Activated CD4-positive, alpha-beta T cell treated with anti-CD3 and anti-CD28 coated beads for 4 hours (primary cell): ENCODE results near the gene FAM20A.

Experiments
- DNase-seq, 2 donors: peaks; one replicate each; pipeline ENCODE4 v3.0.0-alpha.2; 2020

Gene FAM20A

DNA sequence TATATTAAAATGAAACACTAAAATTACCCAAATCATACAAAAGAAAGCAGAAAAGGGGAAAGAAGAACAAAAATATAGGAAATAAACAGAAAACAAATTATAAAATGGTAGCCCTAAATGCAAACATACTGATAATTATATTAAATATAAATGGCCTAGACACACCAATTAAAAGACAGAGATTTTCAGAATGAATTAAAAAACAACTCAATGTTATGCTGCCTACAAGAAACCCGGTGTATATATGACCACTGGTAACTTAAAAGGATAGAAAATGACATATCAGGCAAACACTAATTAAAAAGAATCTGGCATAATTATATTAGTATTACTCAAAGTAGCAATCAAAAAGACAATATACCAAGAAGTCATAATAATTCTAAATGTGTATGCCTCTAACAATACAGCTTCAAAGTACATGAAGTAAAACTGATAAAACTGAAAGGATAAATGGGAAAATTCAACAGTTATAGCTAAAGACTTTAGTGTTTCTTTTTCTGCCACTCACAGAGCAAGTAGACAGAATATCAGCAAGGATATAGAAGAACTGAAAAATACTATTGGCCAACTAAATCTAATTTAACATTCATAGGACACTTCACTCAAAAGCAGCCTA, 7.5 kb upstream of the FAM20A start:
- DNase-seq, result no peak

DNA sequence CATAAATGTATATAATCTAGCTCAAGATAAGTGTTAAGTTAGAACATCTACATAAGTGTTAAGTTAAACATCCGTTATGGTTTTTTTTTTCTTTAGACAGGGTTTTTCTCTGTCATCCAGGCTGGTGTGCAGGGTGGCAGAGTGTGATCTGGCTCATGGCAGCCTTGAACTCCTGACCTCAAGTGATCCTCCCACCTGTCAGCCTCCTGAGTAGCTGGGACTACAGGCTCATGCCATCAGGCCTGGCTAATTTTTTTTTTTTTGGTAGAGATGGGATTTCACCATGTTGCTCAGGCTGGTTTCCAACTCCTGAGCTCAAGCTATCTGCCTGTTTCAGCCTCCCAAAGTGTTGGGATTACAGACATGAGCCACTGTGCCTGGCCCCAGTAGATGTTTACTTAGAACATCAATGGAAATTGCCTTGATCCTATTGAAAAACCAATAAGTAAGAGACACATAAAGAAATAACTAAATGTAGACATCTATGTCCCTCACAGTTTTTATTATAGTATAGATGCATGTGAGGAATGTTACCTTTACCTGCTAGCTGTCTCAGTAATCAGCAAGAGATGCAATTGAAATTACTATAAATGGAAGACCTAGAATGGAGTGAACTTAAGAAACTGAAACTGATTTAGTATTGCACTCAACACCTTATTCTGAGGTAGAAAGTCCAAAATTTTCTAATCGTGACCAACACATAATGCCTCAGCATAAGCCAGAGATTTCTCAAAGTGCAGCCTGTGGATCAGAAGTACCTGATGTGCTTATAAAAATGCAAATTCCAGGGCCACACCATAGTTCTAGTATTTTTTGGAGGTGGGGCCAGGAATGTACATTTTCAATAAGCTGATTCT, 5.5 kb upstream of the FAM20A start:
- no peak for DNase-seq

DNA sequence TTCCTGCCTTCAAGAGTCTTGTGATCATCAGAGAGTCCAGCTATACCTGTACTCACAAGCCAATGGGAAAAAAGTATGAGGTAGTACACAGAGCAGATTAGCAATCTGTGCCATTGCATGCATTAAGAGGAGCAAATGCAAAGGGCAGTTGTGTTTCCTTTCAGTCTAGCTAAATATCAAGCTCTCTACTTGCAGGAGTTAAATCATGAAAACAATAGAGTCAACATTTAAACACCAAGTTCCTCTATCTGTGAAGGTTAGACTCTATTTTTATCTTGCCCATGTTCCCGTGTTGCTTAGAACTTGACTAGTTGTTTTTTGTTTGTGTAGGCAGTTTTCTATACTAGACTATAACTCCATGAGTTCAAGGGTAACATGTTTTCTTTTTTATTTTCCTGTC, 4.7 kb upstream of the FAM20A start:
- no peak for DNase-seq

DNA sequence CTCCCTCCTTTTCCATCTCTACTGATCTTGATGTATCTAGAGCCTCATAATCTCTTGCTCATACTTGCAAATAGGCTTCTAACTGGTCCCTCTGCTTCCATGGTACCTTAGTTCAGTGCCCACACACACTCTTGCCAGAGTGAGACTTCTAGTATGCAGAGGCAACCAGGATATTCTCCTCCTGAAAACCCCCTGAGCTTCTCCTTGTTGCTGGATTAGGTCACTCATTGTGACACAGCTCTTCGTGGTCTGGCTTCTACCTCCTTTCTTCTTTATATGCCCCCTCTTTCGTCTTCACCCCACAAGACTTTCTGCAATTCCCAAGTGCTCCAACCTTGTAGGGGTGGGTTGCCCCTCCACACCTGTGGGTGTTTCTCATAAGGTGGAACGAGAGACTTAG, 2.5 kb upstream of the FAM20A start:
- DNase-seq, result no peak

DNA sequence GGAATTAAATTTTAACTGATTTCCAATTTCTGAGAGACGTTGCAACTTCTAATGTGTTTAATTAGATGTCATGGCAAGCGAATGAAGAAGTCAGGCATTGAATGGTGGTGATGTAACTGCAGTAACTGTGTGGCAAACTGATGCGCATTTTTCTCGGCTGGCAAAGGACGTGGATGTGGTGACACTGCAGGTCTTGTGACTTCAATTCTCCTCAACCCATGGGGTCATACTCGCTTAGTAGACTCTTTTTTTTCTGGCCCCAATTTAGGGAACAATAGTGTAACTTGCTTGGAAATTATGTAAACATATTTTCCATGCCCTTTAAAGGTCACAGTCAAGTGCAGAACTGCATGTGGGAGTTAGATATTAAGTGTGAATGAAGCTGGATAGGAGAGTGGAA, 1.9 kb upstream of the FAM20A start:
- DNase-seq, result no peak

DNA sequence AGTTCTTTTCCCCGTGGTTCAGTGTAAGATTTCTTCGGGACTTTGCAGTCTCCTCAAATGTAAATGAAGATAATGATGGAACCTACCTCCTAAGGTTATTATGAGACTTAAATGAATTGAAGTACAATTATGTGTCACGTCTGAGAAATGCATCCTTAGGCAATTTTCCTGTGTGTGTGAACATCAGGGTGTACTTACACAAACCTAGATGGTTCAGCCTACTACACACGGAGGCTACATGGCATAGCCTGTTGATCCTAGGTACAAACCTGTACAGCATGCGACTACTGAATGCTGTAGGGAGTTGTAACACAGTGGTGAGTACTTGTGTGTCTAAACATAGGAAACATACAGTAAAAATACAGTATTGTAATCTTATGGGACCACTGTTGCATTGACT, 1.1 kb upstream of the FAM20A start:
- DNase-seq, result no peak

DNA sequence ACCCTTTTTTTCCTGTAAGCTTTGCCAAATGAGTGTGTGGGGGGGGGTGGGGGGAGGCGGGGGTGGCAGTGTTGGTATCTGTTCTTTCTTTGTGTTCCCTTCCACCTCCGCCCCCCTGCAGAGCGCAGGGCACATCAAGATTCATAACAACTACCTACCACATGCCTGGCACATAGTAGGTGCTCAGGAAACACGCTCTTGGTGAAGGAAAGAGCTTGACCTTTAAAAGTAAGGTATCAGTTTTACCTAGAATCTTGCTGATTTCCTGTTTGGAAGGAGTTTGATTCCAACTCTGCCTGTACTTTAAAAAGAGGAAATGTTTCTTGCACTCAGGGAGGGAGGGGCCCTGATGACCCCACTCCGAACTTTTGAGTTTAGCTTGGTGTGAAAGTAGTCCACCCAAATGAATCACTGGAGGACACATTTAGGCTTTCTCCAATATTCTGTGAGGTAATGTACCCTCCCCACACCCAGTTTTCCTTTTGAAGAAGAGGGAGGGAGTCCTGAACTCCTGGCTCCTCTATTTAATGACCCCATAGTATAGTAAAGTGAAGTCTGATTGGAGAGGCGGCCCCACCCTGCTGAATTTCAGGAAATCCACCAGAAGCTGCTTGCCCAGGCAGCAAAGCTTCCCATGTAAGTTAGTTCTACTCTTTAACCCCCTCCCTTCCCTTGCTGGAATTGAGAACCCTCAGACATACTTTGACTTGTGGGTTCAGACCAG, 560 bp upstream of the FAM20A start:
- no peak for DNase-seq

DNA sequence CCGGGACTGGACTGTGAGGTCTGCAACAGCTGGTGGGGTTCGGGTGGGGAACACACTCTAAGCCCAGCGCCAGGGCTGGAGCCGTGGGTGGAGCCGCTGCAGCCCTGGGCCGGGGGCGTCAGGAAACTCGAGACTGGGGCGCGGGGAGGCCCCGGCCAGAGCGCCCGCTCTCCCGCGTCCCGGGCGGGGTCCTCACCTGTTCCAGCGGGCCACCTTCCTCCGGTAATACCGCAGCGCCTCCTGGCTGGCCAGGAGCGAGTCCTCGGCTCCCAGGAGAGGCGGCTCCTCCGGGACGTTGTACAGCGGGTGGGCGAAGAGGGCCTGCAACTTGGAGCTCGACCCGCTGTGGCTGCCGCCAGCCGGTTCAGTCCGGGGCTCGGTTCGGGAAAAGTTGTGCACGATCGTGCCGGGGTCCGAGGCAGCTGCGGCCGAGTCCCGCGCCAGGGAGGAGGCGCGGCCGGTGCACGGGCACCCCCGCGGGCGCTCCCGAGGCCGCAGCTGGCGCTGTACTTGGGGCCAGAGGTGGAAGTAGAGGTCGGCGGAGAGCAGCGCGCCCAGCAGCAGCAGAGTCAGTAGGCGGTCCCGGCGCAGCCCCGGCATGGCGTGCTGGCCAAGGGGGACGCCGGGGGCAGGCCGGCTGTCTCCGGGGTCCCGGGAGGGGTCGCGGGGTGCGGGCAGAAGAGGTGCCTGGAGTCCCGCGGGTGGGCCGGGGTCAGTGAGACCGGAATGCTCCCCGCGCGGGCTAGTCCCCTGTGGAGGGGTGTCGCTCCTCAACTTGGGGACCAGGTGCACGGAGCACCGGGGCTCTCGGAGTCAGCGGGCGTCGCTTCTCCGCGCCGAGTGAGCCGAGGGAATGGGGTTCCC, 868 bp downstream of the FAM20A start:
- DNase-seq, result no peak

DNA sequence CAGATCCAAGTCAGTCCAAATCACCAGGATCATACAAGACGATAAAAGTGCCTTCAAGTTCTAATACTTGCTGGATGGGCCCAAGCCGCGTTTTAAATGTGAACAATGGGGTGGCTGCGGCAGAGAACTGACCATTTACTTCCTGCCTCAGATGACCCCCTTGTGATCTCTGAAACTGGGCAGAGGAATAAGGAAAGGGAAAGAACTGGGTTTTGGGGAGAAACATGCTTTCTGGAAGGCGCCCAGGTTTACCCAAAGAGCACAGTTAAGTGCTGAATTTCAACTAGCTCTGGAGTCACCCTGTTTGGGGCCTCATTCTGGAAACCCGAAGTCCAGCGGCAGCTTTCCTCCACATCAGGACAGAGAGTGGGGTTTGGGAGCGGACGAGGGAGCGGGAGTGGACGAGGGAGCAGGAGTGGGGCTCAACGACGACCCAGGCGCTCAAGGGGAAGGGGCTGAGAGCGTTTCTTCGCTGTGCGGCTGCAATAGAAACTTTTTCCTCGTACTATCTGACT, 1.6 kb downstream of the FAM20A start:
- no peak for DNase-seq

DNA sequence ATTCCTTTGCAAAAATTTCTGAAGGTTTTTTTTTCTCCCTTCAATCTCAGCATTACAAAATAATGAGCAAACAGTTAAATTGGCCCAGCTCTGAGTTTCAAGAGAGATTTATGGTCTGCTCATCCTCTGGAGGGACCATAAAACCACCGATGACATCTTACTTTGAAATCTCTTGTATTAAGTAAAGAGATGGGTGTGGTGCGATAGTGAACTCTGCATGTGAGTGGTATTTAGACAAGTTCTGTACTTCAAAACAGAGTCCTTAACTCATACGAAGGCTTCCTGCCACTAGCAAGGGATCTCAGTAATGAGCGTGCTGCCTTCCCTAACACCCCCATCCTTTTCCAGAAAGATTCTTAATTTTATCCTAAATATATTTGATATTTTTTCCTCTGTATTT, 2.1 kb downstream of the FAM20A start:
- DNase-seq, result no peak

DNA sequence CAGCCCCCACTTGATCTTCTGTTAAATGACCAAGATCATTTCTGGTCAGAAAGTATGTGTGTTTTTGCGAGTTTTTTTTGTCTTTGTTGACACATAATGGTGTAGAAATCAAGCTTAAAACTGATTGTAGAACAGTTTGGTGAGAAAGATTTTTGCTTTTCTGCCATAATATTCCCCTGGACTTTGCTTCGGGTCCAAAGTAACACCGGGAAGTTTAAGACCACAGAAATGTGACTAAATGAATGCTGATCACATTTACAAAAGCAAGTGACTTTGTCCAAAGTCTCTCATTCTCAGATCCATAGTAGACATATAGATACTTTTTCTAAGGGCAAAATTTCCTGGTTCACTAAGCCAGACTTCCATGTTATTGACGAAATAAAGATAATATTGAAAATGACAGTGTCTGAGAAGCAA, 2.6 kb downstream of the FAM20A start:
- DNase-seq, result no peak

DNA sequence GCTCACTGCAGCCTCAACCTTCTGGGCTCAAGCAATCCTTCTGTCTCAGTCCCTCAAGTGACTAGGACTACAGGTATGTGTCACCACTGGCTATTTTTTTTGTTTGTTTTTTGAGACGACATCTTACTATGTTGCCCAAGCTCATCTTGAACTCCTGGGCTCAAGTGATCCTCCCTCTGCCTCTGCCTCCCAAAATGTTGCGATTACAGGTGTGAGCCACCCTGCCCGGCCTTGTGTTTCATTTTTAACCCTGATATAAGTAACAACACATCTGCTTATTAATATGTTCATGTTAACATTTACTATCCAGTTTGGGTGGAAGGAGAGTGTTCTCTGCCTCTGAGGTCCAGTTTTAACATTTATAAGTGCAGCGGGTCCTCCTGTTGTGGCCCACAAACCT, 3.1 kb downstream of the FAM20A start:
- DNase-seq, result no peak

DNA sequence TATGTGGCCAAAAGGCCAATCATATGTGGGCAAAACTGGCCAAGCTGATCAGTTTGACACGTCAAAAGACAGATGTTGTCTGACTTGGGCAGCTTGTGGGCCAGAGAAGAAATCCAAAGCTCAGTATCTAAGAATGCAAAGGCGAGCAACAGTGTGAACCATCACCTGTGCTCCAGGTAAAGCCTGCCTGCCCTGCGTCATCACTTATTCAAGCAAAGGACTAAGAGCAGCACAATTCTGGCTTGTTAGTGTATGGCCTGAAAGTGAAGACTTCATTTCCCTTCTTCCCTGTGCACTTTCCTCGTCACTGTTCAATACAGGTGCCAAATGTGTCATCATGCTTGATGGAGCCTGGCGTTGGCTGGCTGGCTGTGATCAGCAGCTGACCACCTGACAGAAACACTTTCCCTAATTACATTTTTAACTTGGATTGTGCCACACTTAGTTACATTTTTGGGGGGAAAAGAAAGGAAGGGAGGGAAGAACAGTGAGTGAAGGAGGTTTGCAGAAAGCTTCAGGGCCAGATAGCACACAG, 4.7 kb downstream of the FAM20A start:
- no peak for DNase-seq

DNA sequence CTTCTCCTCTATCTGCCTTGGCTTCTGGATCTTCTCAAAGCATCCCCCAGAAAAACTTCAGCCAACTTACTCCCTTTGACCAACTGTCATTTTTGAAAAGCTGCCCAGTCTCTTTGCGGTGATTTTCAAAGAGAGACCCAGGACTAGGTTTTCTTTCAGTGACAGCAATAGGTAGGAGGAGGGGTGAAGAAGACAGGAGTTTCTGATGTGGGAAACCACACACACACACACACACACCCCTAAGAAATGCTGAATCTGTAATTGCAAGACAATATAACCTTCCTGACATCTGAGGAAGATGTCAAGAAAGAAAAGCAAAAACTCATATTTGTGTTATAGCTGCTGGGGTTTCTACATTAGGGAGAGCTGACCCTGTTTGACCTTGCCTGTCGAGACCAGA, 5.2 kb downstream of the FAM20A start:
- no peak for DNase-seq

DNA sequence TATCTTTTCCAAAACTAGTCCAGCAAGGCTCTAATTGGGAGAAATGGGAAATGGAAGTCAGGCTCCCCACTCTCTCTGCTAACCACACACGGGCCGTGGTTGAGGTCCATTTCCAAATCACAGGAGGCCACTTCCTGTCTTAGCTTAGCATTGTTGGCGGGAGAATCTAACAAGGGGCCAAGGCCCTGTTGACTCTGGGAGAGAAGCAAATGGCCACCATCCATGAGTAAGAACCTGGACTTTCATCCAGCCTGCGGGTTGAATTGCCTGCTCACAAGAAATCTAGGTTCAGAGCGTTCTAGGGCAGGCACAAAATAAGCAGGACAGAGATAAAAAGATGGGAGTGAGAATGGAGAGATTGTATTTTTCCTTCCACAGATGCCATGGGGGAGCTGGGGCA, 5.7 kb downstream of the FAM20A start:
- DNase-seq, result no peak

DNA sequence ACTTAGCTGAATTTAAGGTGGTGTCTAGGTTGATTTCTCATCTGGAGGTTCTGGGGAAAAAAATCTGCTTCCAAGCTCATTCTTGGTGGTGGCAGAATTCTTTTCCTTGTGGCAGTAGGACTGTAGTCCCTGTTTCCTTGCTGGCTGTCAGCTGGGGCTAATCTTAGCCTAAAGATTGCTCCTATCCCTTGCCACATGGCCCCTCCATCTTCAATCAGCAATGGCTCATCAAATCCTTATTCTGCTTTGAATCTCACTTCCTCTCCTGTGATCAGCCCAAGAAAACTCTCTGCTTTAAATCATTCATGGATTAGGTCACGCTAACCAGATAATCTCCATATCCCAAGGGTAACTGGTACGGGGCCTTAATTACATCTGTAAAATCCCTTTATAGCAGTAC, 6.6 kb downstream of the FAM20A start:
- no peak for DNase-seq

DNA sequence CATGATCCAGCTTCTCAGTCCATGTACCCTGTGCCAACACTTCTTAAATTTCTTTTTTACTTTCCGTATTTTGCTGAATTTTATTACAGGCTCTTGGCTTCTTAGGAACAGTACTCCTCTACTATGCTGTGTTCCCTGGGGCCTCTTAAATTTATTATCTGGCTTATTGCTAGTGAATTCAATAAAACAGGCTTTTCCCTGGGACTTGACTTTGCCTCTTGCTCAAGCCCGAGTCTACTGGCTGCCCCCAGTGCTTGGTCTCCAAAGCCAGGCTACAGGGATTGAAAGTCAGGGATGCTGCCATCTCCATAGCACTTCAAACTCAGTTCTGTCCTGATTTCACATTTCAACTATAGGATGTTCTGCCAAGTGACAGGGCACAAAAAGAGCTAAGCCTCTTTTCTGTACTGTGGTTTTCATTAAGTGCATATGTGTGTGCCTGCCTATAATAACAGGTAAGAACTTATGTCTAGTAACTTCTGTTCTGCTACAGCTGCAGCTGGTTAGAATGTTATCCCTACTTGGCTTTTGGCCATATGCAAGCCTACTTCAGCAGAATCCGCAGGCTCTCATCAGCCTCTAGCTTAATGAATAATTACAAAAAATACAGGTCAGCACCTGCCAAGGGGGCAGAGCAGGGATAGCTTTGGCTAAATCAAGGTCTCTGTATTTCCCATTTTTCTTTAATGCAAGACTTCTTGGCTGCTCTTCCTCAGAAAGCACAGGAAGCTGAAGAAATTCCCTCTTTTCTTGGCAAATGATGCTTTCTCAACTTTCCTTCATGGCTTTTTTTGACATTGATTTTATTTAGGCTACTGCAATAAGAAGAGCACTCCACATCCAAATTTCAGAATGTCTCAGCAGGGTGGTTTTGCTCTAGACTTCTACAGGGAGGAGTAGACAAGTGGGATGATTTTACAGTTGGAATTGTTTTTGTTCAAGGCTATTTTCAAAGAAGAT, 8.2 kb downstream of the FAM20A start:
- no peak for DNase-seq

DNA sequence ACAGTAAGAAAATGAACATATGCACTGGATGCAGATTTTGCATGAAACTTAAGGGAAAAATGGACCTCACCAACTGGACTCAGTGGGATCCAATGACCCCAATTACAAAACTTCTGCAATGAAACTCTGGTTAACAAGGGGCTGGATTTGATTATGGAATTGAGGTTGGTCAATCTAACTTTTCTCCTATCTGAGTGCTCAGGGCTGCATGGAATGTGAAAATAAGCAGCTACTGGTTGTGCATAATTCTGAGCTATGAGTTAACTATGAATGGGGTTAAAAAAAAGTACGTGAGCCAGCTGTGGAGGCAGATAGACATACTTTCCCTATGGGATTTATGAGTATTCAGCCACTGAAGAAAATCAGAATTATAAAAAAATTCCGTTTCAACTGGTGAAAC, 9.2 kb downstream of the FAM20A start:
- DNase-seq, result no peak

DNA sequence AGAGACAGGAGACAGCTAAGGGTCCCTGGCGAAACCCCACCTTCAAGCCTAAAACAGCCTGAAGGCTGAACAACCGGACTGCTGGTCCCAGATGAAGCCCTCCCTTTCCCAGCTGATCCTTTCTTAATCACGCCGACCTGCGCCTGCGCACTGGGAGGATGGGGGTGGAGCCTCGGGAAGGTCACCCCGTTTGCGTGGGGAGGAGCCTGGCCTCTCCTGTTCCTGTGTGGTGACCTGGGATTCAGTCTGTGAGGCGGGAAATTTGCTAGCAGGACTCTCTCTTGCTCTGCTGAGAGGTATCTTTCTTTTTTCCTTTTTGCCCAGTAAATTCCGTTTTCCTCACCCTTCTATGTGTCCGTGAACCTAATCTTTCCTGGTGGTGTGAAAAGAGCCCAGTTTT, 9.6 kb downstream of the FAM20A start:
- no peak for DNase-seq

DNA sequence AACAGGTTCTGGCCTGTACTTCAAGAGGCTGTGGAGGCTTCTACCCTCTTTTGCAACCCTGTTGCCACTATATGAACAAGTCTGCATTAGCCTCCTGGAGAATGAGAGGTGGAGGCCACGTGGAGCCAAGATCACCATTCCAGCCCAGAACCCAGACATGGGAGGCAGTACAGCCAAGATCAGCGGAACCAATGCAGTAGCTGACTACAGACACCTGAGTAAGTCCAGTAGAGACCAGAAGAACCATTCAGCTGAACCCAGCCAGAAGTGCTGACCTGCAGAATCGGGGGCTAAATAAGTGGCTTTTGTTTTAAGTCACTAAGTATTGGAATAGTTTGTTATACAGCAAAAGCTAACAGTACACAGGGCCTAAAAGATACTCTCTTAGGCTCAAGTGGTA, 12.1 kb downstream of the FAM20A start:
- DNase-seq, result no peak

DNA sequence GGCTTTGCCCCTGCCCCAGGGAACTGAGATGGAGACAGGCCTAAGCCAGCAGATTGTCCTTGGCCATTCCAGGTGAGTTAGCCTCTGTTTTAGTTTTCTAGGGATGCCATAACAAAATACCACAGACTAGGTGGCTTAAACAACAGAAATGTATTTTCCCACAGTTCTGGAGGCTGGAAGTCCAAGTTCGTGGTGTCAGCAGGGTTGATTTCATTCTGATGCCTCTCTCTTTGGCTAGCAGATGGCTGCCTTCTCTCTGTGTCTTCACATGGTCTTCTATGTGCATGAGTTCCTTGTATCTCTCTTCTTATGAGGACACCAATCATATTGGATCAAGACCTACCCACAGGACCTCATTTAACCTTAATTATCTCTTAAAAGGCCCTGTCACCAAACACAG, 12.8 kb downstream of the FAM20A start:
- DNase-seq, result no peak
